ENCODE results near the gene KIAA1143.

KIAA1143 gene

DNA sequence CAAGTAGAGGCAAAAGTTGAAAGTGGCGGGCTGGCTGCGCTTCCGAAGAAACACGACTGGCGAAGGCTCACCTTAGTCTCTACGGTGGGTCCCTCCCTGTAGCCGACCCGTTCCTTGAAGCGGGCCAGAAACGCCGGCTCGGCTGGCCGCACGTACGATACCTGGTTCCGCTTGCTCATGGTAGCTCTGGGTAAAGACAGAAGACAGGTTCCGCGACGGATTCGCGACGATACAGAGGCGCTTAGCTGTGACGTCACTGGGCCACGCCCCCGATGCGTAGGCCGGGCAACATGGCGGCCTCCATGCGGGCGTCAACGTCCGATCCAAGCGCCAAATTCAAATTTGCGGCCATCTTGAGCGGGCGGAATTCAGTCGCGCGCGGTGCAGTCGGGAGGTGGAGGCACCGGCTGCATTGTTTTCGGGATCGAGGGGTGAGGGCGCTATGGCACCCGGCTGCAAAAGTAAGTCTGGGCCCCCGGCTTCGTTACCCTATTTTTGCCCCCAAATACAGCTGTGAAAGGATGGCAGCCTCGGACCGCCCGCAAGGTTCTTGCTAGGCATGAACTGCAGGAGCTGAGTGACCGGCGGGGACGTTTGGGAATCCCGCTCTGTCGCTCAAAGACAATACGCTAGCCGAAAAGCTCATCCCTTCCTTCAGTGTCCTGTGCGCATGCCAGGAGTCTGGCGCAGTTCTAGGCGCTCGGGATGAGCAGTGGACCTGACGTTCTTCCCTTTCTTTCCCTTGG lies at the start of gene KIAA1143, which contains the start of gene KIF15:
Gene KIAA1143, minus strand, starts transcription at position 196 of the 746 bp plus-strand sequence. Its CDS starts 17 bp downstream, at position 179.
Gene KIF15, plus strand, starts transcription at position 371 of the 746 bp plus-strand sequence. Its CDS starts 72 bp downstream, at position 443.
- in situ Hi-C loops (cut with HindIII; ENCODE audit: low pct_ligation_motif_present, low sequenced_read_pairs): no loop called here
- Histone ChIP-seq H3K27ac (peak within 1 kb of the TSS; percentile 85), H3K27me3 (replicated peaks) (no peaks in the 10 kb centered on the region), H3K4me3 (ENCODE audit: low read depth, low read length) (peak within 1 kb of the TSS; percentile 91), H3K36me3 (replicated peaks) (peaks cover 2% of the 10 kb centered on the region)
- TF ChIP-seq, protein P1, sequence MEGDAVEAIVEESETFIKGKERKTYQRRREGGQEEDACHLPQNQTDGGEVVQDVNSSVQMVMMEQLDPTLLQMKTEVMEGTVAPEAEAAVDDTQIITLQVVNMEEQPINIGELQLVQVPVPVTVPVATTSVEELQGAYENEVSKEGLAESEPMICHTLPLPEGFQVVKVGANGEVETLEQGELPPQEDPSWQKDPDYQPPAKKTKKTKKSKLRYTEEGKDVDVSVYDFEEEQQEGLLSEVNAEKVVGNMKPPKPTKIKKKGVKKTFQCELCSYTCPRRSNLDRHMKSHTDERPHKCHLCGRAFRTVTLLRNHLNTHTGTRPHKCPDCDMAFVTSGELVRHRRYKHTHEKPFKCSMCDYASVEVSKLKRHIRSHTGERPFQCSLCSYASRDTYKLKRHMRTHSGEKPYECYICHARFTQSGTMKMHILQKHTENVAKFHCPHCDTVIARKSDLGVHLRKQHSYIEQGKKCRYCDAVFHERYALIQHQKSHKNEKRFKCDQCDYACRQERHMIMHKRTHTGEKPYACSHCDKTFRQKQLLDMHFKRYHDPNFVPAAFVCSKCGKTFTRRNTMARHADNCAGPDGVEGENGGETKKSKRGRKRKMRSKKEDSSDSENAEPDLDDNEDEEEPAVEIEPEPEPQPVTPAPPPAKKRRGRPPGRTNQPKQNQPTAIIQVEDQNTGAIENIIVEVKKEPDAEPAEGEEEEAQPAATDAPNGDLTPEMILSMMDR (IDR thresholded peaks at IDR 0.05; ENCODE audit: low read depth, low read length, missing control alignments): peak; percentile 8
- peak; percentile 92 for DNase-seq

DNA sequence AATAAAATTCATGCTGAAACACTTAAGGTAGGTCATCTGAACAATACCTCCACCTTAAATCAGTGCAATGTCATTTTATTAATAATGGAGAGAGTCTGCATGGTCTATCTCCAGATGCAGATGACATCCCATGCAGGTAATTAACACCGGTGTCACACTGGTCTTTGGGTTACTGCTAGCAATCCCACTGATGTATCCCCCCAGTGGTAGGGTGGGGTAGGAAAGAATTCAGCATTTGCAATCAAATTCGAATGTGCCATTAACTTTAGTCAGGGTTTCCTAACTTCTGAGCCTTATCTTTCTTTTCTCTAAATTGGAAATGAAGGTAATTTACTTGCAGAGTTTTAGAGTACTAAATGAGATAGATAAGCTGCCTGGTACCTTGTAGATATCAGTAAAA lies 44.5 kb upstream of the KIAA1143 start:
- TF ChIP-seq, protein P1 (IDR thresholded peaks at IDR 0.05; ENCODE audit: low read depth, low read length, missing control alignments): no peak
- in situ Hi-C loops (cut with HindIII; ENCODE audit: low pct_ligation_motif_present, low sequenced_read_pairs): no loop called here
- no peak overlapping the region for H3K27ac ChIP-seq
- H3K36me3 ChIP-seq (replicated peaks): no peaks in the 10 kb centered on the region
- H3K4me3 ChIP-seq (ENCODE audit: low read depth, low read length): no peak overlapping the region
- no peaks in the 10 kb centered on the region for H3K27me3 ChIP-seq (replicated peaks)
- DNase-seq: no peak

DNA sequence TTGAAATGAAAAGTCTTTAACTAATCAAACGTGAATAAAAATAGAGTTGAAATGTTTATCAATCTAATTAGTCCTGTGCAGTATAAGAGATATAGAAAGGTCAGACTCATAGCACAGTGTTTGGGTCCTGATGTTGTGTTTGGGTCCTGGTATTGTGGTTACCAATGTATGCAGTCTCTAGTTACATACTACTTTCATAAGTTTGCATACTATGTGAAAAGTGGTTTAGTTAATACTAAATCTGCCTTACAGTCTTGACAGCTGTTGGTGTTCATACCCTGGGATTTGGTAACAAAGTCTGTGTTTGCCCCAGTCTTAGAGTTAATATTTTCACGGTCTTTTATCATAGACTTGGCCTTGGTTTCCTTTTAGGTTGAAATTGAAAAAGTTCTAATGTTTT lies 41.9 kb upstream of the KIAA1143 start:
- H3K36me3 ChIP-seq (replicated peaks): no peaks in the 10 kb centered on the region
- TF ChIP-seq, protein P1 (IDR thresholded peaks at IDR 0.05; ENCODE audit: low read depth, low read length, missing control alignments): no peak

DNA sequence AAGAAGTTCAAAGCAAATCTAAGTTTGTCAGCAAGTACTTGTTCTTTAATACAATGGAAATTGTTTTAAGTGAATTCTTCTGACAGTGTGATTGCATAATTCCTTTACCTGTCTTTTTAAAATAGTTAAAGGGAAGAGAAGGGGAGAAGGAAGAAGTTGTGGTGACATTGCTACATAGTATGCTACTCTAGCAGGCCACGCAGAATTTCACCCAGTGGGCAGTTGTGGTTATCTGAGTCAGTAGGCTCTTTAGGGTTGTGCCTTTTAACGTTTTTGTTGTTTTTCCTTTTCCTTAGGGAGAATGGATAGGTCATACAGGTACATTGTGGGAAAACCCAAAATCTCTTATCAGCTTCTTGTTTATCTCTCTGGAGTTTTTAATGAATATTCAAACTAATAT lies 40.6 kb upstream of the KIAA1143 start:
- H3K36me3 ChIP-seq (replicated peaks): no peaks in the 10 kb centered on the region
- H3K27ac ChIP-seq: no peak overlapping the region
- in situ Hi-C loops (cut with HindIII; ENCODE audit: low pct_ligation_motif_present, low sequenced_read_pairs): no loop called here
- H3K27me3 ChIP-seq (replicated peaks): no peaks in the 10 kb centered on the region
- H3K4me3 ChIP-seq (ENCODE audit: low read depth, low read length): no peak overlapping the region
- DNase-seq: no peak
- TF ChIP-seq, protein P1 (IDR thresholded peaks at IDR 0.05; ENCODE audit: low read depth, low read length, missing control alignments): no peak

More for the DNA sequence above, 41.9 kb upstream of the KIAA1143 start:
- no peak overlapping the region for H3K4me3 ChIP-seq (ENCODE audit: low read depth, low read length)
- in situ Hi-C loops (cut with HindIII; ENCODE audit: low pct_ligation_motif_present, low sequenced_read_pairs): no loop called here
- no peaks in the 10 kb centered on the region for H3K27me3 ChIP-seq (replicated peaks)
- H3K27ac ChIP-seq: no peak overlapping the region
- DNase-seq: no peak

DNA sequence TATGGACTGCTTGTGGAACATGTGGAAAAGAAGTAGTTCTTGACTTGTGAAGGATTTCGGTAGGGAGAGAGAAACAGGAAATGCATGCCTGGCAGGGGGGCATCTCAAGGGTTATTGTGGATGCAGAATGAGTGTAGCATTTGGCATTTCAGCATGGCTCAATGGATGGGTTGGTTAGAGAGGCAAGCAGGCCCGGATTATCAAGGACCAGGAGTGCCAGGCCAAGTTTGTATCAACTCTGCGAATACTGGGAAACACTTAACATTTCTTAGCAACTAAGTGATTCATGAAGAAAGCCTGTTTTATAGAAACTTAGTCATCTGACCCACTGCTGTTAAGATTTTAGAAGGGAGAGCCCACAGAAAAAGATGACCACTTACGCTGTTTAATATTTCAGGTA lies 33.8 kb upstream of the KIAA1143 start:
- TF ChIP-seq, protein P1 (IDR thresholded peaks at IDR 0.05; ENCODE audit: low read depth, low read length, missing control alignments): no peak
- in situ Hi-C loops (cut with HindIII; ENCODE audit: low pct_ligation_motif_present, low sequenced_read_pairs): no loop called here
- peak; percentile 11 for DNase-seq
- H3K27me3 ChIP-seq (replicated peaks): no peaks in the 10 kb centered on the region
- H3K27ac ChIP-seq: no peak overlapping the region
- H3K36me3 ChIP-seq (replicated peaks): no peaks in the 10 kb centered on the region
- H3K4me3 ChIP-seq (ENCODE audit: low read depth, low read length): no peak overlapping the region
